HepG2 (cell line): ENCODE measurements around the gene CNP. TPM values are rescaled to one million over a fixed set of nuclear protein-coding genes. Genes with fewer than 3 reads are reported as not detected.
A peak's percentile ranks its signal among the peaks of the same experiment; 100 is the strongest.

Source experiments
- CBFB ChIP-seq: sonication (generic); formaldehyde crosslinking; IDR thresholded peaks from 2 replicates; pipeline ENCODE4 v1.4.0; 2020; ENCODE audit warnings: missing genetic modification reagents
- ETV6 ChIP-seq: sonication (generic); formaldehyde crosslinking; conservative IDR thresholded peaks from 2 replicates; pipeline ENCODE4 v1.4.0; 2020; ENCODE audit warnings: missing genetic modification reagents
- HHEX ChIP-seq: IDR thresholded peaks from 2 replicates; pipeline ENCODE4 v1.6.1; 2016; ENCODE audit warnings: control low read depth
- NPAS2 ChIP-seq: sonication (generic); formaldehyde crosslinking; IDR thresholded peaks from 2 replicates; pipeline ENCODE4 v1.8.0; 2022; ENCODE audit warnings: mild to moderate bottlenecking, missing genetic modification reagents, borderline replicate concordance
- NR2F1 ChIP-seq, 2 experiments: fragments of 450-650 bp in 1 of 2; formaldehyde crosslinking in 1 of 2; IDR thresholded peaks; 2 replicates each; pipeline versions ENCODE4 v1.5.0 to v1.6.1; 2016 to 2020; ENCODE audit warnings: mild to moderate bottlenecking in 1 of 2, missing compliant biosample characterization in 1 of 2, missing genetic modification reagents in 1 of 2, moderate library complexity in 1 of 2
- PHF8 ChIP-seq: sonication (generic); formaldehyde crosslinking; IDR thresholded peaks from 2 replicates; pipeline ENCODE4 v1.5.0; 2020; ENCODE audit warnings: missing genetic modification reagents
- PPARG ChIP-seq: conservative IDR thresholded peaks from 2 replicates; pipeline ENCODE4 v1.6.1; 2016; ENCODE audit warnings: missing biosample characterization, missing genetic modification reagents
- RFX3 ChIP-seq: IDR thresholded peaks from 2 replicates; pipeline ENCODE4 v1.6.1; 2016; ENCODE audit warnings: missing biosample characterization, missing genetic modification reagents
- SAFB2 ChIP-seq: sonication (generic); formaldehyde crosslinking; IDR thresholded peaks from 2 replicates; pipeline ENCODE4 v1.5.1; 2020; ENCODE audit warnings: missing genetic modification reagents, low read depth, mild to moderate bottlenecking, borderline replicate concordance
- SRY ChIP-seq: sonication (generic); formaldehyde crosslinking; IDR thresholded peaks from 2 replicates; pipeline ENCODE4 v1.8.0; 2022; ENCODE audit warnings: mild to moderate bottlenecking, missing genetic modification reagents
- TGIF2 ChIP-seq: IDR thresholded peaks from 2 replicates; pipeline ENCODE4 v1.6.1; 2016; ENCODE audit warnings: control low read depth, missing compliant biosample characterization
- WIZ ChIP-seq: sonication (generic); formaldehyde crosslinking; IDR thresholded peaks from 2 replicates; pipeline ENCODE4 v1.5.1; 2020; ENCODE audit warnings: mild to moderate bottlenecking, missing genetic modification reagents
- YEATS4 ChIP-seq: sonication (generic); formaldehyde crosslinking; IDR thresholded peaks from 2 replicates; pipeline ENCODE4 v1.4.0; 2020; ENCODE audit warnings: missing genetic modification reagents, borderline replicate concordance
- ZFP41 ChIP-seq: sonication (generic); formaldehyde crosslinking; IDR thresholded peaks from 2 replicates; pipeline ENCODE4 v1.4.0; 2020; ENCODE audit warnings: mild to moderate bottlenecking, missing genetic modification reagents, borderline replicate concordance
- ZMYM2 ChIP-seq: sonication (generic); formaldehyde crosslinking; IDR thresholded peaks from 2 replicates; pipeline ENCODE4 v1.8.0; 2022; ENCODE audit warnings: mild to moderate bottlenecking, missing genetic modification reagents
- ZNF343 ChIP-seq: sonication (generic); formaldehyde crosslinking; IDR thresholded peaks from 2 replicates; pipeline ENCODE4 v1.4.0; 2020; ENCODE audit warnings: mild to moderate bottlenecking, missing genetic modification reagents
- ZNF446 ChIP-seq: sonication (generic); formaldehyde crosslinking; IDR thresholded peaks from 2 replicates; pipeline ENCODE4 v1.5.0; 2020; ENCODE audit warnings: mild to moderate bottlenecking, missing genetic modification reagents
- ZNF607 ChIP-seq: sonication (generic); formaldehyde crosslinking; IDR thresholded peaks from 2 replicates; pipeline ENCODE4 v1.5.1; 2020; ENCODE audit warnings: missing genetic modification reagents, mild to moderate bottlenecking, borderline replicate concordance
- polyA plus RNA-seq, 8 experiments: library from polyadenylated mRNA; depleted of rRNA in 3 of 8; stranded (reverse) in 7 of 8; unstranded in 1 of 8; fragments of >200 nt; fragmentation: Illumina TruSeq in 4 of 8; extraction: Trizol in 4 of 8; gene quantifications; 2 replicates each; pipeline versions ENCODE4 v1.2.1 to v1.2.3, GENCODE V29; 2011 to 2016; ENCODE audit warnings: low read depth in 4 of 8, missing spikeins in 1 of 8, mixed read lengths in 1 of 8; ENCODE audit not compliant: insufficient read depth in 1 of 8
- total RNA-seq, 5 experiments: library from RNA; depleted of rRNA; stranded (reverse); fragments of >200 nt; fragmentation: Illumina TruSeq; extraction: Trizol; gene quantifications; 2 replicates each; pipeline ENCODE4 v1.2.3, GENCODE V29; 2016; ENCODE audit warnings: low read depth in 1 of 5
- TF ChIP-seq, protein P1 (sequence below): sonication (generic); formaldehyde crosslinking; IDR thresholded peaks from 2 replicates; pipeline ENCODE4 v1.4.0; 2020; ENCODE audit warnings: missing genetic modification reagents
- TF ChIP-seq, protein P2 (sequence below): IDR thresholded peaks from 2 replicates; pipeline ENCODE4 v1.6.1; 2012; ENCODE audit warnings: inconsistent platforms
- TF ChIP-seq, protein P3 (sequence below): sonication (generic); formaldehyde crosslinking; IDR thresholded peaks from 2 replicates; pipeline ENCODE4 v1.4.0; 2020; ENCODE audit warnings: missing genetic modification reagents
- TF ChIP-seq, protein P4 (sequence below): IDR thresholded peaks from 2 replicates; pipeline ENCODE4 v1.4.0; 2020; ENCODE audit warnings: mild to moderate bottlenecking, missing genetic modification reagents

Gene CNP
- total and polyA plus RNA-seq, 2 of the 13 experiments (the other 11 are each of a cell fraction or from before 2014, with no cell fraction given), result 97.2 to 161 TPM

DNA sequence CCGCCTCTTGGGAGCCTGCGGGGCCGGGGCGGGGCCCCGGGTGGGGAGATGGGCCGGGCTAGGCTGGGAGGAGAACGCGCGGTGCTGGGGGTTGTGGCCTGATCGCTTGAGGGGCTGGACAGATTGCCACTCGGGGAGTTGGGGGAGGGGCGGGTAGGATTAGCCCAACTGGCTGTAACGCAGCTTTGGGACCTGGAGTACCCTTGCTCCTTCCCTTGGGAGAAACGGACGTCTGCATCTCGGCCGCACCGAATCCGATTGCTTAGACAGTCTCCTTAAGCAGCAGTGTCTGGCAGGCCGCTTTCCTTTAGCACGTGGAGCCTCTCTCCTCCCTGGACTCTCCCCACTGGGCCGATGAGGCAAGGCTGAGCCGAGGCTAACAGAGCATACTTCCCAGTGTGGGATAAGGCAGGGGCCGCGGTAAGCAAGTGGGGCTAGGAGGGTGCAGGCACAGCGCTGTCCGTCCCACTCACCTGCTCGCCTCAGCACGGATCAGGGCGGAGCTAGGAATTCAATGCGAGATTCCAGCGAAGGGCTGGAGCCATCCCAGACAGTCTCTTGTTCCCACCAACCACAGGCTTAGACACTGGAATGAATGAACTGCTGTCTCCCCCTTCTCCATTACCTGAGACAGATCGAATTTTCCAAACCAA is 47.3 kb upstream of the CNP start (continued):
- no peak for TF ChIP-seq ZNF343 (CRISPR knock-in tag)
- no peak; the same call in 1 of the 2 replicates for TF ChIP-seq CBFB
- TF ChIP-seq, protein P1, sequence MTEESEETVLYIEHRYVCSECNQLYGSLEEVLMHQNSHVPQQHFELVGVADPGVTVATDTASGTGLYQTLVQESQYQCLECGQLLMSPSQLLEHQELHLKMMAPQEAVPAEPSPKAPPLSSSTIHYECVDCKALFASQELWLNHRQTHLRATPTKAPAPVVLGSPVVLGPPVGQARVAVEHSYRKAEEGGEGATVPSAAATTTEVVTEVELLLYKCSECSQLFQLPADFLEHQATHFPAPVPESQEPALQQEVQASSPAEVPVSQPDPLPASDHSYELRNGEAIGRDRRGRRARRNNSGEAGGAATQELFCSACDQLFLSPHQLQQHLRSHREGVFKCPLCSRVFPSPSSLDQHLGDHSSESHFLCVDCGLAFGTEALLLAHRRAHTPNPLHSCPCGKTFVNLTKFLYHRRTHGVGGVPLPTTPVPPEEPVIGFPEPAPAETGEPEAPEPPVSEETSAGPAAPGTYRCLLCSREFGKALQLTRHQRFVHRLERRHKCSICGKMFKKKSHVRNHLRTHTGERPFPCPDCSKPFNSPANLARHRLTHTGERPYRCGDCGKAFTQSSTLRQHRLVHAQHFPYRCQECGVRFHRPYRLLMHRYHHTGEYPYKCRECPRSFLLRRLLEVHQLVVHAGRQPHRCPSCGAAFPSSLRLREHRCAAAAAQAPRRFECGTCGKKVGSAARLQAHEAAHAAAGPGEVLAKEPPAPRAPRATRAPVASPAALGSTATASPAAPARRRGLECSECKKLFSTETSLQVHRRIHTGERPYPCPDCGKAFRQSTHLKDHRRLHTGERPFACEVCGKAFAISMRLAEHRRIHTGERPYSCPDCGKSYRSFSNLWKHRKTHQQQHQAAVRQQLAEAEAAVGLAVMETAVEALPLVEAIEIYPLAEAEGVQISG (CRISPR knock-in tag), result peak; percentile 51
- TF ChIP-seq PPARG, result no peak
- 0 out of 2 replicates have a peak, but pooled peaks have one; percentile 65 for TF ChIP-seq SAFB2 (CRISPR knock-in tag)
- peak; percentile 20 for TF ChIP-seq ZNF446 (CRISPR knock-in tag)
- TF ChIP-seq, protein P2, sequence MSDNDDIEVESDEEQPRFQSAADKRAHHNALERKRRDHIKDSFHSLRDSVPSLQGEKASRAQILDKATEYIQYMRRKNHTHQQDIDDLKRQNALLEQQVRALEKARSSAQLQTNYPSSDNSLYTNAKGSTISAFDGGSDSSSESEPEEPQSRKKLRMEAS, result peak; percentile 87
- TF ChIP-seq ZFP41, result peak; percentile 60; the same call in 1 of the 2 replicates
- TF ChIP-seq, protein P3, sequence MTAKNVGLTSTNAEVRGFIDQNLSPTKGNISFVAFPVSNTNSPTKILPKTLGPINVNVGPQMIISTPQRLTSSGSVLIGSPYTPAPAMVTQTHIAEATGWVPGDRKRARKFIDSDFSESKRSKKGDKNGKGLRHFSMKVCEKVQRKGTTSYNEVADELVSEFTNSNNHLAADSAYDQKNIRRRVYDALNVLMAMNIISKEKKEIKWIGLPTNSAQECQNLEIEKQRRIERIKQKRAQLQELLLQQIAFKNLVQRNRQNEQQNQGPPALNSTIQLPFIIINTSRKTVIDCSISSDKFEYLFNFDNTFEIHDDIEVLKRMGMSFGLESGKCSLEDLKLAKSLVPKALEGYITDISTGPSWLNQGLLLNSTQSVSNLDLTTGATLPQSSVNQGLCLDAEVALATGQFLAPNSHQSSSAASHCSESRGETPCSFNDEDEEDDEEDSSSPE (CRISPR knock-in tag), result no peak
- peak; percentile 56 for TF ChIP-seq SRY (CRISPR knock-in tag)
- TF ChIP-seq ZNF607 (CRISPR knock-in tag), result no peak
- peak; percentile 31; the same call in 1 of the 2 replicates for TF ChIP-seq WIZ
- peak; percentile 69; the same call in 1 of the 2 replicates for TF ChIP-seq ETV6 (CRISPR knock-in tag)
- TF ChIP-seq, protein P4, sequence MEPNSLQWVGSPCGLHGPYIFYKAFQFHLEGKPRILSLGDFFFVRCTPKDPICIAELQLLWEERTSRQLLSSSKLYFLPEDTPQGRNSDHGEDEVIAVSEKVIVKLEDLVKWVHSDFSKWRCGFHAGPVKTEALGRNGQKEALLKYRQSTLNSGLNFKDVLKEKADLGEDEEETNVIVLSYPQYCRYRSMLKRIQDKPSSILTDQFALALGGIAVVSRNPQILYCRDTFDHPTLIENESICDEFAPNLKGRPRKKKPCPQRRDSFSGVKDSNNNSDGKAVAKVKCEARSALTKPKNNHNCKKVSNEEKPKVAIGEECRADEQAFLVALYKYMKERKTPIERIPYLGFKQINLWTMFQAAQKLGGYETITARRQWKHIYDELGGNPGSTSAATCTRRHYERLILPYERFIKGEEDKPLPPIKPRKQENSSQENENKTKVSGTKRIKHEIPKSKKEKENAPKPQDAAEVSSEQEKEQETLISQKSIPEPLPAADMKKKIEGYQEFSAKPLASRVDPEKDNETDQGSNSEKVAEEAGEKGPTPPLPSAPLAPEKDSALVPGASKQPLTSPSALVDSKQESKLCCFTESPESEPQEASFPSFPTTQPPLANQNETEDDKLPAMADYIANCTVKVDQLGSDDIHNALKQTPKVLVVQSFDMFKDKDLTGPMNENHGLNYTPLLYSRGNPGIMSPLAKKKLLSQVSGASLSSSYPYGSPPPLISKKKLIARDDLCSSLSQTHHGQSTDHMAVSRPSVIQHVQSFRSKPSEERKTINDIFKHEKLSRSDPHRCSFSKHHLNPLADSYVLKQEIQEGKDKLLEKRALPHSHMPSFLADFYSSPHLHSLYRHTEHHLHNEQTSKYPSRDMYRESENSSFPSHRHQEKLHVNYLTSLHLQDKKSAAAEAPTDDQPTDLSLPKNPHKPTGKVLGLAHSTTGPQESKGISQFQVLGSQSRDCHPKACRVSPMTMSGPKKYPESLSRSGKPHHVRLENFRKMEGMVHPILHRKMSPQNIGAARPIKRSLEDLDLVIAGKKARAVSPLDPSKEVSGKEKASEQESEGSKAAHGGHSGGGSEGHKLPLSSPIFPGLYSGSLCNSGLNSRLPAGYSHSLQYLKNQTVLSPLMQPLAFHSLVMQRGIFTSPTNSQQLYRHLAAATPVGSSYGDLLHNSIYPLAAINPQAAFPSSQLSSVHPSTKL (CRISPR knock-in tag), result peak; percentile 5; the same call in 1 of the 2 replicates
- peak; percentile 87 for TF ChIP-seq YEATS4 (CRISPR knock-in tag)
- no peak for TF ChIP-seq NPAS2 (CRISPR knock-in tag)
- TF ChIP-seq TGIF2 (CRISPR knock-in tag), result peak; percentile 72; the same call in 1 of the 2 replicates
- TF ChIP-seq NR2F1 (CRISPR knock-in tag; IDR thresholded peaks at IDR 0.05), result 0 out of 4 replicates have a peak, but pooled peaks of 1 of the 2 experiments have one; percentile 23
- peak; percentile 32; the same call in 1 of the 2 replicates for TF ChIP-seq PHF8 (CRISPR knock-in tag)
- 0 out of 2 replicates have a peak, but pooled peaks have one; percentile 51 for TF ChIP-seq ZMYM2
- no peak for TF ChIP-seq RFX3
- no peak for TF ChIP-seq HHEX (CRISPR knock-in tag)
